CD14-positive monocyte (primary cell): ENCODE measurements around the gene AFAP1L1. TPM values are rescaled to one million over a fixed set of nuclear protein-coding genes. Genes with fewer than 3 reads are reported as not detected.
A peak's percentile ranks its signal among the peaks of the same experiment; 100 is the strongest.

Source experiments
- DNase-seq, 3 donors: peaks; one replicate each; pipeline ENCODE4 v3.0.0-alpha.2; 2011 to 2022
- H2AFZ ChIP-seq: 2 replicates; pipeline ENCODE4 v1.6.0; 2012; ENCODE audit warnings: mild to moderate bottlenecking, low read depth, low read length, inconsistent platforms; ENCODE audit not compliant: insufficient read depth, poor library complexity, severe bottlenecking
- H3K27ac ChIP-seq, 2 donors: 1 replicate in 1 of 2; 2 replicates in 1 of 2; pipeline ENCODE4 v1.5.1; 2012 to 2013; ENCODE audit warnings: low read length in 2 of 2, control low read depth in 1 of 2, inconsistent platforms in 1 of 2, low read depth in 1 of 2, mild to moderate bottlenecking in 1 of 2
- H3K27me3 ChIP-seq, 2 donors: one replicate each; pipeline versions ENCODE4 v1.6.0 to v1.6.1; 2011 to 2013; ENCODE audit warnings: low read length in 2 of 2; ENCODE audit not compliant: control insufficient read depth in 2 of 2, insufficient read depth in 2 of 2
- H3K36me3 ChIP-seq, 2 donors: replicated peaks in 1 of 2; 1 replicate in 1 of 2; 2 replicates in 1 of 2; pipeline versions ENCODE4 v1.5.1 to v1.6.1; 2012 to 2013; ENCODE audit warnings: low read length in 2 of 2, control low read depth in 1 of 2, inconsistent platforms in 1 of 2, mild to moderate bottlenecking in 1 of 2; ENCODE audit not compliant: insufficient read depth in 2 of 2, control insufficient read depth in 1 of 2
- H3K4me1 ChIP-seq, 2 donors: 1 replicate in 1 of 2; 2 replicates in 1 of 2; pipeline versions ENCODE4 v1.5.1 to v1.6.1; 2012 to 2013; ENCODE audit warnings: low read length in 2 of 2, control low read depth in 1 of 2, inconsistent platforms in 1 of 2, mild to moderate bottlenecking in 1 of 2, moderate library complexity in 1 of 2; ENCODE audit not compliant: insufficient read depth in 2 of 2, control insufficient read depth in 1 of 2
- H3K4me2 ChIP-seq: replicated peaks from 2 replicates; pipeline ENCODE3; 2012; ENCODE audit warnings: low read length, moderate library complexity, mild to moderate bottlenecking; ENCODE audit not compliant: poor library complexity, severe bottlenecking; ENCODE audit errors: extremely low read depth
- H3K4me3 ChIP-seq, 3 experiments: fragments of 200-600 bp in 1 of 3; sonication (generic) in 1 of 3; replicated peaks in 1 of 3; 1 replicate in 2 of 3; 2 replicates in 1 of 3; pipeline ENCODE4 v1.5.1; 2011 to 2013; ENCODE audit warnings: low read length in 3 of 3, mild to moderate bottlenecking in 3 of 3, control low read depth in 2 of 3, low read depth in 2 of 3, inconsistent platforms in 1 of 3, moderate library complexity in 1 of 3
- H3K79me2 ChIP-seq: 2 replicates; pipeline ENCODE4 v1.6.0; 2012; ENCODE audit warnings: mild to moderate bottlenecking, control low read depth, inconsistent platforms, low read length, moderate library complexity; ENCODE audit not compliant: insufficient read depth
- H3K9ac ChIP-seq: 2 replicates; pipeline ENCODE4 v1.6.0; 2017; ENCODE audit warnings: low read length, mild to moderate bottlenecking; ENCODE audit not compliant: insufficient read depth, poor library complexity, severe bottlenecking
- H3K9me3 ChIP-seq, 2 donors: replicated peaks in 1 of 2; 1 replicate in 1 of 2; 2 replicates in 1 of 2; pipeline versions ENCODE4 v1.5.1 to v1.6.1; 2012 to 2013; ENCODE audit warnings: low read length in 2 of 2, control low read depth in 1 of 2; ENCODE audit not compliant: control insufficient read depth in 1 of 2, insufficient read depth in 1 of 2
- H4K20me1 ChIP-seq: 2 replicates; pipeline ENCODE4 v1.6.0; 2012; ENCODE audit warnings: mild to moderate bottlenecking, low read length, control low read depth, moderate library complexity; ENCODE audit not compliant: insufficient read depth
- H3K27ac Mint-ChIP-seq, 7 donors: one replicate each; pipeline ENCODE4 v1.8.0; 2020; ENCODE audit warnings: mild to moderate bottlenecking in 7 of 7, mixed read lengths in 7 of 7, moderate library complexity in 6 of 7, inconsistent platforms in 2 of 7
- H3K27me3 Mint-ChIP-seq, 3 donors: one replicate each; pipeline ENCODE4 v1.8.0; 2021 to 2022; ENCODE audit warnings: low read depth in 3 of 3, mild to moderate bottlenecking in 3 of 3, mixed read lengths in 3 of 3, moderate library complexity in 3 of 3, inconsistent platforms in 1 of 3
- H3K36me3 Mint-ChIP-seq, 2 donors: one replicate each; pipeline ENCODE4 v1.8.0; 2020; ENCODE audit warnings: mixed read lengths in 2 of 2, inconsistent platforms in 1 of 2, mild to moderate bottlenecking in 1 of 2
- H3K4me1 Mint-ChIP-seq: one replicate; pipeline ENCODE4 v1.8.0; 2020; ENCODE audit warnings: mild to moderate bottlenecking, mixed read lengths
- H3K4me3 Mint-ChIP-seq, 2 donors: one replicate each; pipeline ENCODE4 v1.8.0; 2020; ENCODE audit warnings: mild to moderate bottlenecking in 2 of 2, mixed read lengths in 2 of 2, moderate library complexity in 1 of 2
- H3K9me3 Mint-ChIP-seq, 7 donors: one replicate each; pipeline ENCODE4 v1.8.0; 2020 to 2022; ENCODE audit warnings: mixed read lengths in 7 of 7, mild to moderate bottlenecking in 6 of 7, moderate library complexity in 6 of 7, inconsistent platforms in 2 of 7
- WGBS: methylation state at CpG from one replicate; pipeline ENCODE4 v1.1.5; 2013; ENCODE audit warnings: missing lambda C conversion rate; ENCODE audit not compliant: insufficient coverage; 5-methylcytosine and 5-hydroxymethylcytosine counted together
- intact Hi-C, 2 donors: fragments of 100-400 bp; cut with micrococcal nuclease; formaldehyde crosslinking; loops; one replicate each; pipeline versions ENCODE4 v1.15.0 to v1.15.1; 2023
- polyA plus RNA-seq, 3 donors: library from polyadenylated mRNA; depleted of rRNA in 1 of 3; unstranded in 2 of 3; stranded (reverse) in 1 of 3; fragments of 300-500 nt in 2 of 3; fragments of >200 nt in 1 of 3; fragmentation: Illumina TruSeq in 2 of 3; gene quantifications; 1 replicate in 2 of 3; 2 replicates in 1 of 3; pipeline ENCODE4 v1.2.3, GENCODE V29; 2012 to 2021
- TF ChIP-seq, protein P1 (sequence below): fragments of 200-600 bp; IDR thresholded peaks from one replicate; pipeline ENCODE4 v1.8.0; 2022; ENCODE audit warnings: antibody characterized with exemption, mild to moderate bottlenecking

AFAP1L1 gene
- polyA plus RNA-seq, 3 donors: not detected

DNA sequence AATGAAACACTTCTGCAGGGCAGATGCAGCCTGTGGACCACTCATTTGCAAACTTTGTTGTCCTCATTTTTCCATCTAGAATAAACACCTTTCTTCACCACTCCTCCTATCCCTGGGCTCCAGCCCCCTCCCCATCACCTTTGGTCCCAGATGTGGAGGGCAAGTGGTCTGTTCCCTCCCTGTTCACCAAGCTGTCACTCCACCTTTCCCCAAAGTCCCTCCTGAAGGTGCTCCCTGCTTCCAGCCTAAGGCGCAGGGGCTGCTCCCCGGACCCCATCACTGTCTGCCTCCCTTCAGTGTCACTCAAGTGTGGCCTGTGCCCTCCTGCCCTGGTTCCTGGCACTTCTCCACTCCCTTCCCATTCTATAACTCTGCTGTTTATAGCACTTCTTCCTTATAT lies 93.1 kb downstream of the AFAP1L1 start:
- no peak overlapping the region for H3K4me3 Mint-ChIP-seq
- H3K9me3 ChIP-seq: no peaks in the 10 kb centered on the region
- no peaks in the 10 kb centered on the region for H4K20me1 ChIP-seq
- no peaks in the 10 kb centered on the region for H3K79me2 ChIP-seq
- DNase-seq: no peak
- H3K27me3 ChIP-seq: no peaks in the 10 kb centered on the region
- H3K9ac ChIP-seq: no peak overlapping the region
- TF ChIP-seq, protein P1, sequence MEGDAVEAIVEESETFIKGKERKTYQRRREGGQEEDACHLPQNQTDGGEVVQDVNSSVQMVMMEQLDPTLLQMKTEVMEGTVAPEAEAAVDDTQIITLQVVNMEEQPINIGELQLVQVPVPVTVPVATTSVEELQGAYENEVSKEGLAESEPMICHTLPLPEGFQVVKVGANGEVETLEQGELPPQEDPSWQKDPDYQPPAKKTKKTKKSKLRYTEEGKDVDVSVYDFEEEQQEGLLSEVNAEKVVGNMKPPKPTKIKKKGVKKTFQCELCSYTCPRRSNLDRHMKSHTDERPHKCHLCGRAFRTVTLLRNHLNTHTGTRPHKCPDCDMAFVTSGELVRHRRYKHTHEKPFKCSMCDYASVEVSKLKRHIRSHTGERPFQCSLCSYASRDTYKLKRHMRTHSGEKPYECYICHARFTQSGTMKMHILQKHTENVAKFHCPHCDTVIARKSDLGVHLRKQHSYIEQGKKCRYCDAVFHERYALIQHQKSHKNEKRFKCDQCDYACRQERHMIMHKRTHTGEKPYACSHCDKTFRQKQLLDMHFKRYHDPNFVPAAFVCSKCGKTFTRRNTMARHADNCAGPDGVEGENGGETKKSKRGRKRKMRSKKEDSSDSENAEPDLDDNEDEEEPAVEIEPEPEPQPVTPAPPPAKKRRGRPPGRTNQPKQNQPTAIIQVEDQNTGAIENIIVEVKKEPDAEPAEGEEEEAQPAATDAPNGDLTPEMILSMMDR: no peak
- no peak overlapping the region for H3K27ac ChIP-seq
- H3K4me1 ChIP-seq: peaks cover 14 to 15% of the 10 kb centered on the region in 2 donors
- peak overlapping the region in 1 of 7 donors; percentile 12 for H3K27ac Mint-ChIP-seq
- H3K4me3 ChIP-seq: no peak overlapping the region
- H3K4me1 Mint-ChIP-seq: peaks cover 28% of the 10 kb centered on the region
- H3K36me3 ChIP-seq: peaks cover 2 to 6% of the 10 kb centered on the region in 2 donors
- H3K36me3 Mint-ChIP-seq: peaks cover 19 to 28% of the 10 kb centered on the region in 2 donors
- H3K27me3 Mint-ChIP-seq: peaks cover 0 to 4% (median 2%) of the 10 kb centered on the region in 3 donors
- no peak overlapping the region for H2AFZ ChIP-seq
- no peaks in the 10 kb centered on the region for H3K9me3 Mint-ChIP-seq
- intact Hi-C loops: loop anchor here in 1 of 2 donors (5.0 kb wide), 1 partner anchor 203 kb away; no protein-coding TSS in a partner anchor
- no peak overlapping the region for H3K4me2 ChIP-seq
- 100% methylated on average over 2 of the region's 2 CpGs for WGBS

DNA sequence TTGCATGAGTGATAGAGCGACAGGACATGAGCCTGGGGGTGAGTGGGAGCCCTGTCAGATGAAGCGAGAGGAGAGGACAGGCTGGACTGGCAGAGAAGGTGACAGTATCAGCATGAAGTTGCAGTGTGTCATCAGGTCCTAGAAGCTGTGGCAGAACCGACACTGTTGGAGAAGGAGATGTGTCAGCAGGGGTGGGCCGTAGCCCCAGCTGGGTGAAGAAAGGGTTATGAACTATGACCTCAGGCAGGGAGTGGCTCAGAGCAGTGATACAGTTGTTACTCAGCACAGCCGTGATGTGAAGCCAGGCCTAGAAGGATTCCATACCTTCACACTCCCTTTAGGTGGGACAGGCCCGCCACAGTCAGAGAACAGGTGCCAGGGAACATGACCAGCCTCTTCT lies 93.8 kb downstream of the AFAP1L1 start:
- Histone ChIP-seq H3K4me2 (no peak overlapping the region), H4K20me1 (no peaks in the 10 kb centered on the region), H3K79me2 (no peaks in the 10 kb centered on the region), H3K4me1 (peaks cover 7 to 8% of the 10 kb centered on the region in 2 donors), H2AFZ (no peak overlapping the region), H3K27ac (no peak overlapping the region), H3K27me3 (no peaks in the 10 kb centered on the region), H3K9ac (no peak overlapping the region), H3K9me3 (no peaks in the 10 kb centered on the region), H3K4me3 (no peak overlapping the region), H3K36me3 (peaks cover 2 to 6% of the 10 kb centered on the region in 2 donors)
- Mint-ChIP-seq H3K27ac (peak overlapping the region in 2 of 7 donors; percentile 2 to 3), H3K36me3 (peaks cover 19 to 28% of the 10 kb centered on the region in 2 donors), H3K9me3 (no peaks in the 10 kb centered on the region), H3K4me3 (no peak overlapping the region), H3K27me3 (peaks cover 0 to 4% (median 2%) of the 10 kb centered on the region in 3 donors), H3K4me1 (peaks cover 21% of the 10 kb centered on the region)
- TF ChIP-seq, protein P1: no peak
- no peak for DNase-seq
- WGBS: 98% methylated on average over 4 of the region's 6 CpGs
- intact Hi-C loops: loop anchor here in 1 of 2 donors (5.0 kb wide), 1 partner anchor 202 kb away; no protein-coding TSS in a partner anchor
